Small intestine (tissue), 7 donors: Measurements from ENCODE around the gene STIM1. TPM values are rescaled to one million over a fixed set of nuclear protein-coding genes. Genes with fewer than 3 reads are reported as not detected.

ENCODE experiments used
- DNase-seq, 2 donors: peaks; one replicate each; pipeline versions ENCODE4 v3.0.0 to v3.0.0-alpha.2; 2013
- FAIRE-seq: peaks from 2 replicates; lab custom pipeline; 2012; peaks lifted over from hg19 to GRCh38; lab: Jason Lieb, UNC
- H3K27ac ChIP-seq, 3 donors: one replicate each; pipeline ENCODE4 v1.5.1; 2013; ENCODE audit warnings: low read length in 2 of 3, mild to moderate bottlenecking in 2 of 3, control low read depth in 1 of 3, inconsistent platforms in 1 of 3, low read depth in 1 of 3, moderate library complexity in 1 of 3
- H3K27me3 ChIP-seq, 3 donors: one replicate each; pipeline ENCODE4 v1.6.1; 2013; ENCODE audit warnings: low read length in 3 of 3, inconsistent platforms in 1 of 3; ENCODE audit not compliant: control insufficient read depth in 3 of 3, insufficient read depth in 3 of 3
- H3K36me3 ChIP-seq, 3 donors: one replicate each; pipeline ENCODE4 v1.6.1; 2013; ENCODE audit warnings: low read length in 3 of 3, inconsistent platforms in 1 of 3, low read depth in 1 of 3, mild to moderate bottlenecking in 1 of 3, moderate library complexity in 1 of 3; ENCODE audit not compliant: control insufficient read depth in 3 of 3, insufficient read depth in 2 of 3
- H3K4me1 ChIP-seq, 3 donors: one replicate each; pipeline ENCODE4 v1.6.1; 2013; ENCODE audit warnings: low read length in 2 of 3, inconsistent platforms in 1 of 3, low read depth in 1 of 3, mild to moderate bottlenecking in 1 of 3, moderate library complexity in 1 of 3; ENCODE audit not compliant: control insufficient read depth in 3 of 3, insufficient read depth in 2 of 3
- H3K4me3 ChIP-seq, 3 donors: one replicate each; pipeline ENCODE4 v1.5.1; 2013; ENCODE audit warnings: low read length in 3 of 3, control low read depth in 1 of 3, inconsistent platforms in 1 of 3, low read depth in 1 of 3, mild to moderate bottlenecking in 1 of 3, moderate library complexity in 1 of 3
- H3K9me3 ChIP-seq, 2 donors: one replicate each; pipeline ENCODE4 v1.6.1; 2013; ENCODE audit warnings: low read depth in 1 of 2, low read length in 1 of 2; ENCODE audit not compliant: control insufficient read depth in 2 of 2, insufficient read depth in 1 of 2
- WGBS, 3 donors: extraction: QIAGEN DNeasy Blood & Tissue Kit; methylation state at CpG; one replicate each; pipeline ENCODE4 v1.1.7; 2013; 5-methylcytosine and 5-hydroxymethylcytosine counted together
- polyA plus RNA-seq, 4 donors: library from polyadenylated mRNA; stranded (reverse) in 3 of 4; unstranded in 1 of 4; fragments of 200-250 nt in 3 of 4; fragments of 120-200 nt in 1 of 4; gene quantifications; one replicate each; pipeline versions ENCODE4 v1.2.1 to v1.2.3, GENCODE V29; 2013
- donor health status: healthy with polysubstance abuse.
- donor health status: control.
- donor health status: control.
- donor health status: Bipolar disorder and iron deficiency.
- donor health status: healthy.

STIM1 gene
- polyA plus RNA-seq, 4 donors, result 5.6 to 27.9 (median 11.7) TPM

- FAIRE-seq (no peak), DNase-seq (peak in 1 of 2 donors; percentile 30)
- H3K27ac ChIP-seq, result no peak overlapping the region
- no peak overlapping the region for H3K4me3 ChIP-seq
- no peaks in the 10 kb centered on the region for H3K27me3 ChIP-seq
- peaks cover 0 to 3% (median 0%) of the 10 kb centered on the region in 3 donors for H3K4me1 ChIP-seq
- H3K36me3 ChIP-seq, result no peaks in the 10 kb centered on the region
- H3K9me3 ChIP-seq, result no peaks in the 10 kb centered on the region
- 67 to 75% (median 75%) methylated on average over 6 of the region's 6 CpGs for WGBS, 3 donors
Observed at GRCh38 chr11:3927129-3927796, 71.8 kb downstream of the STIM1 start.

DNA sequence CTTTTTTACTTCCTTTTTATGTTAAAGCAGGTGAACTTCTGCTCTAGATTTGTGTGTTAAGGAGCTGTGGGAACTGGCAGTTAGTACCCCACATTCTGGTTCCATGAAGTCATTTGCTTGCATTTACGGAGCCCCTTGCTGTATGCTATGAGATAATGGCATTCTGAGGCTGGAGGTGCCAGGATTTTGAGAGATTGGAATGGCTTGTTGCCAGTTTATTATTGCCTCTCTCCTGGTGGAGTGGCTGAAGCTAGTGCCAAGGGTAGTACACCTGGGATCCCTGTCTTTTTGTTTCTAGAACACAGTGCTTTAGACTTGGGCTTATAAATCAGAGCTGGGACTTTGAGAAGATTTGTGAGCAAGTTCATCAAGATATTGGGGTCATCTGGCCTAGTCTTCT is 73.8 kb downstream of the STIM1 start:
- 10 to 63% (median 43%) methylated on average over 1 of the region's 1 CpG for WGBS, 3 donors
- DNase-seq, result no peak
- H3K9me3 ChIP-seq, result no peaks in the 10 kb centered on the region

GRCh38 chr11:3929649-3930048 is 74.2 kb downstream of the STIM1 start:
- Histone ChIP-seq H3K27ac (no peak overlapping the region), H3K36me3 (no peaks in the 10 kb centered on the region), H3K4me1 (peaks cover 0 to 3% (median 0%) of the 10 kb centered on the region in 3 donors)

More for the DNA sequence above, 73.8 kb downstream of the STIM1 start:
- Histone ChIP-seq H3K27ac (no peak overlapping the region), H3K4me1 (peaks cover 0 to 3% (median 0%) of the 10 kb centered on the region in 3 donors), H3K4me3 (no peak overlapping the region), H3K27me3 (no peaks in the 10 kb centered on the region), H3K36me3 (no peaks in the 10 kb centered on the region)
- FAIRE-seq, result no peak

GRCh38 chr11:3932698-3933097 is 77.2 kb downstream of the STIM1 start:
- Histone ChIP-seq H3K4me1 (peaks cover 0 to 3% (median 0%) of the 10 kb centered on the region in 3 donors), H3K27ac (no peak overlapping the region), H3K4me3 (no peak overlapping the region), H3K9me3 (no peaks in the 10 kb centered on the region), H3K27me3 (no peaks in the 10 kb centered on the region), H3K36me3 (no peaks in the 10 kb centered on the region)
- FAIRE-seq, result no peak
- no peak for DNase-seq
- WGBS, 3 donors, result 96 to 100% (median 97%) methylated on average over 2 of the region's 2 CpGs

More at GRCh38 chr11:3929649-3930048, 74.2 kb downstream of the STIM1 start:
- no peak for FAIRE-seq
- no peak for DNase-seq
- 50 to 74% (median 66%) methylated on average over 8 of the region's 8 CpGs for WGBS, 3 donors
- Histone ChIP-seq H3K4me3 (no peak overlapping the region), H3K27me3 (no peaks in the 10 kb centered on the region), H3K9me3 (no peaks in the 10 kb centered on the region)

DNA sequence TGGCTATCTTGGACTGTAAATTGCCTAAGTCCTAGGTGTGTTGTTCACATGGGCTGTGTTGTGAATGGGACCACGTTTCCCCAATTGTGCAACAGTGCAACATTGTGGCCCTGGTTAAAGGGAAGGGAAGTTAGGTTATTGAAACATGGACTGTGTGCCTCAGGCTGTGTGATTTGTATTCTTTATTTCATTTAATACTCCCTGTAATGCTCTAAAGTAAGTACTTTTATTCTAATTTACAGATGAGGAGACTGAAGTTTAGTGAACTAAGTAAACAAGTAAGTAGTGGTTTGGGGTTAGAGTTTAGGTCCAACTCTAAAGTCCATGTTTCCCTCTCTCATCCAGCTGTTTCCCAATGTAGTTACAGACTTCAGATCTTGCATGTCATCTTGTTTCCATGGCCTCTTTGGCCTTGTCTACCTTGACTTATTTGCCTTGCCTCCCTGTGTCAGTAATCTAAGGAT is 77.7 kb downstream of the STIM1 start:
- Histone ChIP-seq H3K4me3 (no peak overlapping the region), H3K27me3 (no peaks in the 10 kb centered on the region), H3K4me1 (peaks cover 0 to 3% (median 0%) of the 10 kb centered on the region in 3 donors), H3K27ac (no peak overlapping the region), H3K9me3 (no peaks in the 10 kb centered on the region), H3K36me3 (no peaks in the 10 kb centered on the region)
- FAIRE-seq (no peak), DNase-seq (peak in 1 of 2 donors; percentile 10)
- WGBS, 3 donors, result 72 to 85% (median 81%) methylated on average over 1 of the region's 1 CpG

- no peaks in the 10 kb centered on the region for H3K36me3 ChIP-seq
- no peak overlapping the region for H3K4me3 ChIP-seq
- no peaks in the 10 kb centered on the region for H3K9me3 ChIP-seq
- DNase-seq (no peak), FAIRE-seq (no peak)
- H3K4me1 ChIP-seq, result no peaks in the 10 kb centered on the region
- H3K27me3 ChIP-seq, result no peaks in the 10 kb centered on the region
- no peak overlapping the region for H3K27ac ChIP-seq
- WGBS, 3 donors, result 82 to 100% (median 95%) methylated on average over 1 of the region's 1 CpG
Observed at GRCh38 chr11:3934658-3935057, 79.2 kb downstream of the STIM1 start.

DNA sequence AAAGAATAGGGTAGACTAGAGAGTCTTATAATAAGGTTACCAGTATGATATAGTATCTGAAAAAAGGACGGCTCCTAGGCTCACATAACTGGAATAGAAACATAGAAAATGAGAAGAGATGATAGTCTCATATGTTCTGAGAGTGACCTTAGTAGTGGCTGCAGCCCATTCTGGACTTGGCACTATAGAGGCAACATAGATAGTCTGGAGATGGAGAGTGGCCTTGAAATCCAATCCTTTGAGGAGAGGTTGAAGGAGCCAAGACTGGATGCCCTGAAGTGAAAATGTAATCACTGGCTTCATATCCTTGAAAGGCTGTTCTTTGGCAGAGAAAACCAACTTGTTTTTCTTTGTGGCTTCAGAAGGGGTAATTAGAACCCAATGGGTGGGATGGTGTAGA is 81.1 kb downstream of the STIM1 start:
- Histone ChIP-seq H3K9me3 (no peaks in the 10 kb centered on the region), H3K4me1 (no peaks in the 10 kb centered on the region), H3K36me3 (no peaks in the 10 kb centered on the region), H3K27ac (no peak overlapping the region), H3K4me3 (no peak overlapping the region), H3K27me3 (no peaks in the 10 kb centered on the region)
- WGBS, 3 donors, result 89 to 100% (median 96%) methylated on average over 1 of the region's 1 CpG
- DNase-seq (no peak), FAIRE-seq (no peak)

DNA sequence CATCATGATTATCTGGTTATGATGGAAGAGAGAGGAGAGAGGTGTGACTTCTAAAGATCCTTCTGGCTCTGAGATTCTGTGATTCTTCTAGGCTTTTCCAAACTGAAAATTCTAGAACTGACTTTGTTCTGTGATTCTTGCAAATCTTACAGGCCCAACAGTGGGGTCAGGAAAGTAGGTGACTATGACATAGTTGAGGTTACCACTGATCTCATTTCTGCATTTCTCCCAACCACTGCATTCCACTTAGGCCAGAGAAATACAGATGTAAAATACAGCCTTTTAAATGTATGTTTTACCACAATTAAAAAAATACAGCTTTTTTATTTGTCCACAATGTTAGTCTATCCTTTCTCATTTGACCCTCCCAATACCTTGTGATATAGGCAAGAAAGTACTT is 83.7 kb downstream of the STIM1 start:
- H3K9me3 ChIP-seq, result peaks cover 0 to 2% of the 10 kb centered on the region in 2 donors
- H3K27ac ChIP-seq, result no peak overlapping the region
- no peak for FAIRE-seq

More for the DNA sequence above, 83.7 kb downstream of the STIM1 start:
- DNase-seq, result no peak
- Histone ChIP-seq H3K4me3 (no peak overlapping the region), H3K36me3 (no peaks in the 10 kb centered on the region), H3K4me1 (peaks cover 0 to 8% (median 4%) of the 10 kb centered on the region in 3 donors), H3K27me3 (no peaks in the 10 kb centered on the region)
